GM23248 (cell line): ENCODE measurements around the gene ELF1. TPM values are rescaled to one million over a fixed set of nuclear protein-coding genes. Genes with fewer than 3 reads are reported as not detected.
A peak's percentile ranks its signal among the peaks of the same experiment; 100 is the strongest.

Source experiments
- DNase-seq: peaks from one replicate; pipeline ENCODE4 v3.0.0-alpha.2; 2015
- H2AFZ ChIP-seq: fragments of 200-600 bp; sonication (generic); 2 replicates; pipeline ENCODE4 v1.6.1; 2016; ENCODE audit warnings: antibody characterized with exemption
- H3F3A ChIP-seq: fragments of 200-600 bp; sonication (generic); 2 replicates; pipeline ENCODE4 v1.6.1; 2016; ENCODE audit warnings: mild to moderate bottlenecking, antibody characterized with exemption, mixed run types; ENCODE audit not compliant: insufficient read depth
- H3K27ac ChIP-seq: fragments of 200-600 bp; sonication (generic); 2 replicates; pipeline ENCODE4 v1.5.1; 2016; ENCODE audit warnings: mild to moderate bottlenecking
- H3K27me3 ChIP-seq: fragments of 200-600 bp; sonication (generic); replicated peaks from 2 replicates; pipeline ENCODE4 v1.6.1; 2016; ENCODE audit warnings: mild to moderate bottlenecking; ENCODE audit not compliant: insufficient read depth
- H3K36me3 ChIP-seq: fragments of 200-600 bp; sonication (generic); 2 replicates; pipeline ENCODE4 v1.6.1; 2016; ENCODE audit warnings: low read depth, mild to moderate bottlenecking
- H3K4me1 ChIP-seq: fragments of 200-600 bp; sonication (generic); 2 replicates; pipeline ENCODE4 v1.6.1; 2016; ENCODE audit warnings: mild to moderate bottlenecking; ENCODE audit not compliant: insufficient read depth
- H3K4me2 ChIP-seq: fragments of 200-600 bp; sonication (generic); one replicate; pipeline ENCODE4 v1.6.1; 2016; ENCODE audit warnings: mild to moderate bottlenecking; ENCODE audit not compliant: unreplicated experiment
- H3K4me3 ChIP-seq: fragments of 200-600 bp; sonication (generic); 2 replicates; pipeline ENCODE4 v1.5.1; 2016; ENCODE audit warnings: mild to moderate bottlenecking
- H3K79me2 ChIP-seq: fragments of 200-600 bp; sonication (generic); 2 replicates; pipeline ENCODE4 v1.6.1; 2016; ENCODE audit warnings: mild to moderate bottlenecking; ENCODE audit not compliant: insufficient read depth
- H3K9ac ChIP-seq: fragments of 200-600 bp; sonication (generic); 2 replicates; pipeline ENCODE4 v1.6.1; 2016; ENCODE audit warnings: mild to moderate bottlenecking
- H3K9me2 ChIP-seq: fragments of 200-600 bp; sonication (generic); 2 replicates; pipeline ENCODE4 v1.6.1; 2016; ENCODE audit warnings: mixed run types, mild to moderate bottlenecking, moderate library complexity; ENCODE audit not compliant: insufficient read depth
- H3K9me3 ChIP-seq: fragments of 200-600 bp; sonication (generic); one replicate; pipeline ENCODE4 v1.6.1; 2017; ENCODE audit warnings: low read depth
- H4K20me1 ChIP-seq: fragments of 200-600 bp; sonication (generic); 2 replicates; pipeline ENCODE4 v1.6.0; 2016; ENCODE audit not compliant: insufficient read depth
- EZH2 ChIP-seq: fragments of 200-600 bp; sonication (generic); IDR thresholded peaks from 2 replicates; pipeline ENCODE4 v1.6.1; 2018; ENCODE audit warnings: antibody characterized with exemption, mild to moderate bottlenecking; ENCODE audit not compliant: insufficient read depth, poor library complexity, severe bottlenecking
- EZH2phosphoT487 ChIP-seq: fragments of 200-600 bp; sonication (generic); IDR thresholded peaks from 2 replicates; pipeline ENCODE4 v1.6.1; 2018; ENCODE audit warnings: antibody characterized with exemption, moderate library complexity, mild to moderate bottlenecking, low read depth; ENCODE audit not compliant: insufficient read depth
- WGBS, 2 experiments: methylation state at CpG; one replicate each; pipeline ENCODE4 v1.1.6; 2015 to 2017; ENCODE audit warnings: low lambda C conversion rate in 2 of 2, low coverage in 1 of 2; ENCODE audit errors: missing lambda C conversion rate in 2 of 2; 5-methylcytosine and 5-hydroxymethylcytosine counted together
- in situ Hi-C: fragments of 300-500 bp; cut with MboI; formaldehyde crosslinking; loops from 2 replicates; pipeline ENCODE4 v1.15.0; 2020
- polyA plus RNA-seq: library from polyadenylated mRNA; unstranded; fragments of >200 nt; fragmentation: Nextera tagmentation; extraction: Ambion mirVana; gene quantifications from 2 replicates; pipeline ENCODE4 v1.2.1, GENCODE V29; 2016
- total RNA-seq: library from RNA; depleted of rRNA; stranded (reverse); fragments of >200 nt; shearing (Covaris generic); gene quantifications from 2 replicates; pipeline ENCODE4 v1.2.3, GENCODE V29; 2014

ELF1 gene
- total and polyA plus RNA-seq, 2 experiments from 2014 or later, result 36.1 to 42.7 TPM

DNA sequence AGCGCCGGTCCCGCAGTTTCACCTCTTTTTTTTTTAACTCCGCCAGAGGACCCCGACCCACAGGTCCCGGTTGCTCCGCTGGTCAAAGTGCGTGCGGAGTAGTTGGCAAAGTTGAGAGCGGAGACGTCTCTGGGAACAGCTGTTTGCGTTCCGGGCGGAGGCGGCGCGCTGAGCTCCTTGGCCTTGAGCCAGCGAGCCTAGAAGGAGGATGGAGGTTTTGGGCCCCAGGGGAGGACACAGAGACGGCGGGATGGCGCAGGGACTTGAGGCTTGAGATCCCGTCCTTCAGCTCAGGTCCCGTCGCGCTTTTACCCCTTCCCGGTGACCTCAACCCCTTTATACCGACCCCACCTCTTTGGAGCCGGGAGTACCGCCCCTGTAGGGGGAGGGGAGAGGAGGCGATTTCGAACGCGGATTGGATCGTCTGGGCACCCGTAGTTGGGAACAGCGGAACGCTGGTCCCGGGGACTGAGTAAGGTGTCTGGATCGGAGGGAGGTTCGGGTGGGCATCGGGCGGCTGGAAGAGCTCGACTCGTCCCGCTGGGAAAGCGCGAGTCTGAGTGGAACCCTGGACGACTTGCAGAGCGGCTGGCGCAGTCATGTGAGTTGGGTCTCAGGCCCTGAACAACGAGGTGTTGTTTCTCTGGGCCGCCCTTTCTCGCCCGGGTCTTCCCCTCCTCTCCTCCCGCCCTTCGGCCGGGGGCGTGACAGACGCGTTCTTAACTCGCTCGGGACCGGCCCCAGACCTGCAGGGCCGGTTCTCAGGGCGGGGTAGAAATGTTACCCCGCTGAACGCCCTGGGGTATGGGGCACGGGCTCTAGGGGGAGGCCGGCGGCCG, 42.2 kb upstream of the ELF1 start, which contains the start of gene WBP4:
Gene WBP4, plus strand, starts transcription at position 435 of the 839 bp plus-strand sequence. Its CDS starts 165 bp downstream, at position 600.
- Histone ChIP-seq H3K9ac (peak within 1 kb of the TSS; percentile 100), H3F3A (peaks cover 54% of the 10 kb centered on the region), H3K9me2 (no peaks in the 10 kb centered on the region), H3K36me3 (peaks cover 13% of the 10 kb centered on the region), H4K20me1 (peaks cover 12% of the 10 kb centered on the region; the same call in 1 of the 2 replicates), H3K79me2 (peaks cover 67% of the 10 kb centered on the region), H3K4me1 (peaks cover 56% of the 10 kb centered on the region), H3K4me2 (peak within 1 kb of the TSS; percentile 91), H3K9me3 (no peaks in the 10 kb centered on the region), H2AFZ (peak within 1 kb of the TSS; percentile 79), H3K27me3 (no peaks in the 10 kb centered on the region), H3K27ac (peak within 1 kb of the TSS; percentile 100), H3K4me3 (peak within 1 kb of the TSS; percentile 98)
- DNase-seq, result peak; percentile 99
- TF ChIP-seq EZH2 (no peak), EZH2phosphoT487 (no peak)
- in situ Hi-C loops, result no loop called here
- 1 to 2% methylated on average over 68 to 71 of the region's 71 CpGs for WGBS, 2 experiments

GRCh38 chr13:41060724-41061074, 41.6 kb upstream of the ELF1 start:
- TF ChIP-seq EZH2 (no peak), EZH2phosphoT487 (no peak)
- peak overlapping the region; percentile 91 for H3K4me2 ChIP-seq
- H2AFZ ChIP-seq, result peak overlapping the region; percentile 79
- H3F3A ChIP-seq, result peaks cover 52% of the 10 kb centered on the region
- H3K27me3 ChIP-seq, result no peaks in the 10 kb centered on the region
- 0 to 1% methylated on average over 32 to 35 of the region's 35 CpGs for WGBS, 2 experiments
- in situ Hi-C loops, result no loop called here
- H3K27ac ChIP-seq, result peak overlapping the region; percentile 100
- peak overlapping the region; percentile 100 for H3K9ac ChIP-seq
- peaks cover 50% of the 10 kb centered on the region for H3K4me1 ChIP-seq
- no peaks in the 10 kb centered on the region for H3K9me3 ChIP-seq
- DNase-seq, result peak; percentile 95
- peaks cover 14% of the 10 kb centered on the region; the same call in 1 of the 2 replicates for H4K20me1 ChIP-seq
- peak overlapping the region; percentile 98 for H3K4me3 ChIP-seq
- no peaks in the 10 kb centered on the region for H3K9me2 ChIP-seq
- H3K79me2 ChIP-seq, result peaks cover 67% of the 10 kb centered on the region
- H3K36me3 ChIP-seq, result peaks cover 7% of the 10 kb centered on the region; the same call in 1 of the 2 replicates

DNA sequence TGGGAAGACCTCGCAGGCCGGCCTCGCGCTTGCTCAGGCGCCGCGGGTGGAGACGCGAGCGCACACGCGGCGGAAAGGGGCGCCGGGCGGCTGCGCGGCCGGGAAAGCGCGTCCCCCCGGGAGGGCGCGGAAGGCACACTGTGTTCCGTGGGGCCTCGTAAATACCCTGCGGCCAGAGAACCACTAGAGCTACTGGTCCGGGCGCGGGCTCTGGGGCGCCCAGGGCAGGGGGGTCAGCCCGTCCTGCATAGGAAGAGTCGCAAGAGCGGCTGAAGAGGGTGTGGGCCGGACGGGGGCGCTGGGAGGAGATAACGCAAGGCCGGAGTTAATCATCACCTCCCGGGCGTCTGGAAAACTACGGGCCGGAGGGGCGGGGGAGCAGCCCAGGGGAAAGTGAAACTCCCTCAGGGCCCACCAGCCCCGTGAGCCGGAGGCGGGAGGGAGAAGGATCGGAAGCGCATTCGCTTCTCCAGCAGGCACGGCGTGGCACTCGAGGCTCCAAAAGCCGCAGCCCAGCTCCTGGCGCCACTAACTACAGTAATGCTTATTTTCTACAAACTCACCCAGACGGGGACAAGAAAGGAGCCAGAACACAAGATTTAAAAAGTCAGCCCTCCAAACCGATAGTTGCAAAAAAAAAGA, 41.1 kb upstream of the ELF1 start:
- H3K4me1 ChIP-seq, result peaks cover 48% of the 10 kb centered on the region
- H3K79me2 ChIP-seq, result peaks cover 69% of the 10 kb centered on the region
- peaks cover 9% of the 10 kb centered on the region; the same call in 1 of the 2 replicates for H4K20me1 ChIP-seq
- H3K9me3 ChIP-seq, result no peaks in the 10 kb centered on the region
- DNase-seq, result peak; percentile 96
- H3K9ac ChIP-seq, result peak overlapping the region; percentile 100
- peak overlapping the region; percentile 100 for H3K27ac ChIP-seq
- no peaks in the 10 kb centered on the region for H3K9me2 ChIP-seq
- in situ Hi-C loops, result no loop called here
- TF ChIP-seq EZH2 (no peak), EZH2phosphoT487 (no peak)
- peak overlapping the region; percentile 79 for H2AFZ ChIP-seq
- H3K4me3 ChIP-seq, result peak overlapping the region; percentile 98
- H3K4me2 ChIP-seq, result peak overlapping the region; percentile 91
- H3K27me3 ChIP-seq, result no peaks in the 10 kb centered on the region
- 0 to 1% methylated on average over 39 to 40 of the region's 57 CpGs for WGBS, 2 experiments
- peaks cover 48% of the 10 kb centered on the region for H3F3A ChIP-seq
- 0 out of 2 replicates have a peak, but pooled peaks cover 2% of the 10 kb centered on the region for H3K36me3 ChIP-seq

DNA sequence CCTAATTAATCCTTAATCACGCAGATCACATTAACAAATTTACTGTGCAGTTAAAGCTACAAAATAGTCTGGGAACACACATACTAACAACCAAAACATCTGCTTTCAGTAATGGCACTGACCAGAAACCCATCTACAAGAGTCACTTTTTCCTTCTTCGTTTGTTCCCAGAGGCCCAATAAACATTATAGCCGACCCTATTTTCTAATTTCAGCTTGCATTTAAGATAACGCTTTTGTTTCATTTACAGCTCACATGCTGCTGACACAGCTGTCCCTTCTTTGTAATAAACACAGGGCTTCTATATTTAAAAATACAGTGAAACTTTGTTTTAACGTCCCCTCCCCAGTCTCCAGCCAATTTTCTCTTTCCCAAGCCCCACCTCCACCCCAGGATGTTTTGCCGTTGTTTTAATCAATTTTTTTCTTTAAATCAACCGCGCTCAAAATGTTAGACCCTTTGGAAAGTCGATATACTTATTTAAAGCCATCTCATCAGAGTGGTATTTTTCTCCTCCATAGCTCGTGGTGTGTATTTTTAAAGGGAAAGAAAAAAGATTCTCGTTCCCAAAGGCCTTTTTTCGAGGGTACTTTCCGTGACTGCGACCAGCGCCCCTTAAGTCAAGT, 40.5 kb upstream of the ELF1 start:
- H3F3A ChIP-seq, result peaks cover 47% of the 10 kb centered on the region
- no peak for TF ChIP-seq EZH2
- no peaks in the 10 kb centered on the region for H3K9me2 ChIP-seq
- peak overlapping the region; percentile 79 for H2AFZ ChIP-seq
- H3K9ac ChIP-seq, result peak overlapping the region; percentile 100
- H3K79me2 ChIP-seq, result peaks cover 75% of the 10 kb centered on the region
- peaks cover 8% of the 10 kb centered on the region; the same call in 1 of the 2 replicates for H4K20me1 ChIP-seq
- peak overlapping the region; percentile 98 for H3K4me3 ChIP-seq
- H3K9me3 ChIP-seq, result no peaks in the 10 kb centered on the region
- H3K27me3 ChIP-seq, result no peaks in the 10 kb centered on the region
- H3K4me1 ChIP-seq, result peaks cover 46% of the 10 kb centered on the region
- H3K36me3 ChIP-seq, result 0 out of 2 replicates have a peak, but pooled peaks cover 2% of the 10 kb centered on the region
- peak overlapping the region; percentile 100 for H3K27ac ChIP-seq
- H3K4me2 ChIP-seq, result peak overlapping the region; percentile 91
- peak; percentile 63 for DNase-seq
- in situ Hi-C loops, result no loop called here
- 2 to 3% methylated on average over 15 of the region's 15 CpGs for WGBS, 2 experiments
